Activated CD8-positive, alpha-beta T cell treated with anti-CD3 and anti-CD28 coated beads, Interleukin-2, amount 10 ng/mL, durations not matched to agents 7 days and 5 days (primary cell): ENCODE results near the gene RABEP1. TPM values are rescaled to one million over a fixed set of nuclear protein-coding genes. Genes with fewer than 3 reads are reported as not detected.

Experiments
- ATAC-seq: fragments of 150-1000 bp; cut with Tn5 transposase; one replicate; pipeline ENCODE4 v1.10.0; 2021; ENCODE audit warnings: moderate library complexity
- CTCF ChIA-PET: fragments of 350-600 bp; sonication (Branson Sonifier 250); formaldehyde crosslinking; loops from one replicate; lab custom pipeline; 2021; ENCODE audit warnings: antibody characterized with exemption; lab: Charles Lee
- POLR2A ChIA-PET: fragments of 350-600 bp; sonication (Branson Sonifier 250); formaldehyde crosslinking; loops from one replicate; lab custom pipeline; 2021; ENCODE audit warnings: antibody characterized with exemption; lab: Charles Lee
- DNase-seq: peaks from one replicate; pipeline ENCODE4 v3.0.0-alpha.2; 2020
- H3K27ac Mint-ChIP-seq: one replicate; pipeline ENCODE4 v1.8.0; 2021; ENCODE audit warnings: mild to moderate bottlenecking, mixed read lengths
- H3K27me3 Mint-ChIP-seq: one replicate; pipeline ENCODE4 v1.8.0; 2021; ENCODE audit warnings: low read depth, mixed read lengths
- H3K36me3 Mint-ChIP-seq: one replicate; pipeline ENCODE4 v1.8.0; 2021; ENCODE audit warnings: low read depth, mixed read lengths
- H3K4me1 Mint-ChIP-seq: one replicate; pipeline ENCODE4 v1.8.0; 2021; ENCODE audit warnings: low read depth, mixed read lengths
- H3K4me3 Mint-ChIP-seq: one replicate; pipeline ENCODE4 v1.8.0; 2021; ENCODE audit warnings: mild to moderate bottlenecking, mixed read lengths
- H3K9me3 Mint-ChIP-seq: one replicate; pipeline ENCODE4 v1.8.0; 2022; ENCODE audit warnings: mixed read lengths; ENCODE audit not compliant: insufficient read depth
- total RNA-seq, 2 experiments: library from RNA; stranded (reverse); gene quantifications; one replicate each; pipeline ENCODE4 v1.2.3, GENCODE V29; 2021

The RABEP1 gene
- total RNA-seq, 2 experiments from 2014 or later, result 37.5 to 37.8 TPM

DNA sequence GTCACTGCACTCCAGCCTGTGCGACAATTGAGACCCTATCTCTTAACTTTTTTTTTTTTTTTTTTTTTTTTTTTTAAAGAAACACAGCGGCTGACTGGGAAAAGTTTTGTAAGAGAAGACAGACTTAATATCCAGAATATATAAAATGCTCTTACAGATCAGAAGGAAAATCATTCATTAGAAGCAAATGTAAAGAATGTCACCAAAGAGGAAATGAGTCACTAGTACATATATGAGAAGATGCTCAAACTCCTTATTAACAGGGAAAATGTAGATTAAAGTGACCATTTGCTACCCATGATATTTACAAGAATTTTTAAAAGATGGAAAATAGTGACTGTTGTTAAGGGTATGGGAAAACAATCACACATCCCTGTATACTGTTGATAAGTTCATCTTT, 48.9 kb downstream of the RABEP1 start:
- H3K4me1 Mint-ChIP-seq, result peaks cover 18% of the 10 kb centered on the region
- no peak overlapping the region for H3K4me3 Mint-ChIP-seq
- no peaks in the 10 kb centered on the region for H3K27me3 Mint-ChIP-seq
- POLR2A ChIA-PET, result no interaction called here
- CTCF ChIA-PET, result interaction anchor here (0.8 kb wide), 1 partner anchor 108 kb away, joined by 3 read pairs; the partner anchor contains the start of gene C1QBP
- H3K9me3 Mint-ChIP-seq, result no peaks in the 10 kb centered on the region
- H3K27ac Mint-ChIP-seq, result no peak overlapping the region
- H3K36me3 Mint-ChIP-seq, result peaks cover 20% of the 10 kb centered on the region
- no peak for DNase-seq
- ATAC-seq, result no peak

DNA sequence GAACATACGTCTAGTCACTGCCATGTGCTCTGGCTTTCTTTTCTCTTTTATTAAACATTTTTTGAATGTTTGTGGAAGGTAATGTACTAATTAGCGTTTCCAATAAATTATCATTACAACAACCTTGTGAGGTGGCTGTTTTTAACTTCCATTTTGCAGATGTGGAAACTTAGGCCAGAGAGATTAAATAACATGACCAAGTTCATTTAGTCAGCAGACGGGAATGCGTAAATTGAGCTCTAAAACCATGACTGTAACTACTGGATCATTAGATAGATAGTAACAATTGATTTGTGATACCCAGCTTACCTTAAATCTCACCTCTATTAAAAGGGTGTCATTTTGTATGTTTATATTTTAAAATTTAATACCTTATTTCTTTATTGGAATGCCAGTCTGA, 49.4 kb downstream of the RABEP1 start:
- no peaks in the 10 kb centered on the region for H3K27me3 Mint-ChIP-seq
- CTCF ChIA-PET, result no interaction called here
- peaks cover 18% of the 10 kb centered on the region for H3K4me1 Mint-ChIP-seq
- H3K36me3 Mint-ChIP-seq, result peaks cover 20% of the 10 kb centered on the region
- no peaks in the 10 kb centered on the region for H3K9me3 Mint-ChIP-seq
- DNase-seq (no peak), ATAC-seq (no peak)
- no peak overlapping the region for H3K27ac Mint-ChIP-seq
- POLR2A ChIA-PET, result no interaction called here
- no peak overlapping the region for H3K4me3 Mint-ChIP-seq

DNA sequence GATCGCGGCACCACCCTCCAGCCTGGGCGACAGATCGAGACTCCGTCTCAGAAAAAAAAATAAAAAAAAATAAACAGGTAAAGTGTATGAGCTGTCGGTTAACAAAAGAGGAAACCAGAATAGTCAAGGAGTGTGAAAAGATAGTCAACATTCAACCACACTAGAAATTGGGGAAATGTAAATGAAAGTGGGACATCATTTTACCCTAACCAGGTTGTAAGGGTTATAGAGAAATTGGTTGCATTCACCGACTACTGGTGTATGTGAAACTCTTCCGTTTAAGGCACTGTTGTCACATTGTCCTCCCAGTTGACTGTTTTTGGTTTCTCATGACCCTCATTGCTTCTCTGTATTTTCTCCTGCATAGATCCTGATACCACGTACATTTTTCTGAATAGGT, 62.8 kb downstream of the RABEP1 start:
- ATAC-seq, result no peak
- Mint-ChIP-seq H3K36me3 (peaks cover 15% of the 10 kb centered on the region), H3K9me3 (no peaks in the 10 kb centered on the region), H3K4me3 (no peak overlapping the region), H3K27me3 (no peaks in the 10 kb centered on the region), H3K27ac (no peak overlapping the region), H3K4me1 (no peaks in the 10 kb centered on the region)
- ChIA-PET POLR2A (no interaction called here), CTCF (no interaction called here)
- no peak for DNase-seq

GRCh38 chr17:5352681-5353289, 70.7 kb downstream of the RABEP1 start:
- Mint-ChIP-seq H3K9me3 (no peaks in the 10 kb centered on the region), H3K4me1 (no peaks in the 10 kb centered on the region), H3K36me3 (peaks cover 36% of the 10 kb centered on the region), H3K4me3 (no peak overlapping the region), H3K27me3 (no peaks in the 10 kb centered on the region), H3K27ac (no peak overlapping the region)
- DNase-seq (no peak), ATAC-seq (no peak)
- ChIA-PET POLR2A (no interaction called here), CTCF (no interaction called here)

- Mint-ChIP-seq H3K4me3 (no peak overlapping the region), H3K9me3 (no peaks in the 10 kb centered on the region), H3K27ac (no peak overlapping the region), H3K27me3 (no peaks in the 10 kb centered on the region), H3K36me3 (peaks cover 31% of the 10 kb centered on the region), H3K4me1 (no peaks in the 10 kb centered on the region)
- ATAC-seq (no peak), DNase-seq (no peak)
- POLR2A ChIA-PET, result no interaction called here
- CTCF ChIA-PET, result no interaction called here
These were observed 72.2 kb downstream of the RABEP1 start for GRCh38 chr17:5354310-5354709.

GRCh38 chr17:5354886-5355415, 72.9 kb downstream of the RABEP1 start:
- Mint-ChIP-seq H3K36me3 (peaks cover 29% of the 10 kb centered on the region), H3K27me3 (no peaks in the 10 kb centered on the region), H3K27ac (no peak overlapping the region), H3K9me3 (no peaks in the 10 kb centered on the region), H3K4me1 (no peaks in the 10 kb centered on the region), H3K4me3 (no peak overlapping the region)
- ChIA-PET POLR2A (interaction anchor here (0.5 kb wide), 1 partner anchor 17 kb away, joined by 3 read pairs; no protein-coding TSS in a partner anchor), CTCF (no interaction called here)
- ATAC-seq, result no peak
- no peak for DNase-seq

- POLR2A ChIA-PET, result no interaction called here
- Mint-ChIP-seq H3K27ac (peak overlapping the region; percentile 17), H3K4me3 (no peak overlapping the region), H3K9me3 (no peaks in the 10 kb centered on the region), H3K4me1 (no peaks in the 10 kb centered on the region), H3K36me3 (peaks cover 31% of the 10 kb centered on the region), H3K27me3 (no peaks in the 10 kb centered on the region)
- ATAC-seq, result no peak
- CTCF ChIA-PET, result no interaction called here
- DNase-seq, result no peak
These were observed 73.5 kb downstream of the RABEP1 start for GRCh38 chr17:5355421-5356129.

DNA sequence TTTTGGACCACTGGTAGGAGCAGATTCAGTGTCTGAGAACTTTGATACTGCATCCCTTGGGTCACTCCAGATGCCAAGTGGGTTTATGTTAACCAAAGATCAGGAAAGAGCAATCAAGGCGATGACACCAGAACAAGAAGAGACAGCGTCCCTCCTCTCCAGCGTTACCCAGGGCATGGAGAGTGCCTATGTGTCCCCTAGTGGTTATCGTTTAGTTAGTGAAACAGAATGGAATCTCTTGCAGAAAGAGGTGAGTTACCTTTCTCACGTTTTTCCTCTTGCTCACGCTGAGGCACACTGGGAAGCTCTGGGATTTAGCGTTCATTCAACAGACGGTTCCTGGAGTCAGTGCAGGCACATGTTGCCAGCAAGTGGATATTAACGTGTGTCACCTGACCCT, 79.3 kb downstream of the RABEP1 start:
- ChIA-PET CTCF (no interaction called here), POLR2A (no interaction called here)
- ATAC-seq (no peak), DNase-seq (no peak)
- H3K36me3 Mint-ChIP-seq, result peaks cover 25% of the 10 kb centered on the region
- H3K9me3 Mint-ChIP-seq, result no peaks in the 10 kb centered on the region
- no peaks in the 10 kb centered on the region for H3K4me1 Mint-ChIP-seq
- H3K27ac Mint-ChIP-seq, result no peak overlapping the region
- H3K27me3 Mint-ChIP-seq, result no peaks in the 10 kb centered on the region
- no peak overlapping the region for H3K4me3 Mint-ChIP-seq

GRCh38 chr17:5362162-5362811, 80.2 kb downstream of the RABEP1 start:
- H3K36me3 Mint-ChIP-seq, result peaks cover 25% of the 10 kb centered on the region
- no peak overlapping the region for H3K27ac Mint-ChIP-seq
- H3K9me3 Mint-ChIP-seq, result no peaks in the 10 kb centered on the region
- H3K4me3 Mint-ChIP-seq, result no peak overlapping the region
- no peaks in the 10 kb centered on the region for H3K4me1 Mint-ChIP-seq
- POLR2A ChIA-PET, result no interaction called here
- DNase-seq (no peak), ATAC-seq (no peak)
- CTCF ChIA-PET, result interaction anchor here (0.6 to 1.5 kb wide), 2 partner anchors 11 to 204 kb away, joined by 4 to 5 read pairs; no protein-coding TSS in a partner anchor
- H3K27me3 Mint-ChIP-seq, result no peaks in the 10 kb centered on the region

- H3K4me3 Mint-ChIP-seq, result no peak overlapping the region
- H3K36me3 Mint-ChIP-seq, result peaks cover 30% of the 10 kb centered on the region
- POLR2A ChIA-PET, result interaction anchor here (0.5 kb wide), 1 partner anchor 55 kb away, joined by 3 read pairs; the partner anchor contains the start of genes NUP88 and RPAIN
- H3K4me1 Mint-ChIP-seq, result no peaks in the 10 kb centered on the region
- CTCF ChIA-PET, result no interaction called here
- ATAC-seq (no peak), DNase-seq (no peak)
- H3K27ac Mint-ChIP-seq, result no peak overlapping the region
- no peaks in the 10 kb centered on the region for H3K9me3 Mint-ChIP-seq
- H3K27me3 Mint-ChIP-seq, result no peaks in the 10 kb centered on the region
These were observed 82.1 kb downstream of the RABEP1 start for GRCh38 chr17:5364156-5364555.

DNA sequence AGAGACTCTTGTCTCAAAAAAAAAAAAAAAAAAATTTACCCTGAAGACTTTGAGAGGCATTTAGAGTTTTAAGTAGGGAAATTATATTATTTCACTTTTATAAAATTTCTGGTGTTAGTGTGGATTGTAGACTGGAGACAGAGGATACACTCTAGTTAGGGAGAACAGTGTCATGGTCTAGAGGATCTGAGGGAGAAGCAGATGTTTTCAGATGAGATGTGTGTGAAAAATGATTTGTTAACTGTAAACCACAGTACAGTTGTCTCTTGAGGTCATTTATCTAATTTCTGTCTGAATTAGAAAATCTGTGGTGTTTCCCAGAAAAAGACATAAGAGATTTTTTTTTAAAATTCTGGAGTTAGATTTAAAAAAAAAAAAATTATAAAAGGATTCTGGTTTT, 82.6 kb downstream of the RABEP1 start:
- Mint-ChIP-seq H3K27me3 (no peaks in the 10 kb centered on the region), H3K4me1 (no peaks in the 10 kb centered on the region), H3K4me3 (no peak overlapping the region), H3K27ac (no peak overlapping the region), H3K36me3 (peaks cover 34% of the 10 kb centered on the region), H3K9me3 (no peaks in the 10 kb centered on the region)
- ChIA-PET POLR2A (no interaction called here), CTCF (no interaction called here)
- no peak for DNase-seq
- ATAC-seq, result no peak

- ChIA-PET POLR2A (interaction anchor here (0.6 kb wide), 1 partner anchor 75 kb away, joined by 3 read pairs; no protein-coding TSS in a partner anchor), CTCF (no interaction called here)
- ATAC-seq (no peak), DNase-seq (no peak)
- Mint-ChIP-seq H3K27me3 (no peaks in the 10 kb centered on the region), H3K4me3 (no peak overlapping the region), H3K27ac (no peak overlapping the region), H3K36me3 (peaks cover 37% of the 10 kb centered on the region), H3K9me3 (no peaks in the 10 kb centered on the region), H3K4me1 (no peaks in the 10 kb centered on the region)
These were observed 83.7 kb downstream of the RABEP1 start for GRCh38 chr17:5365831-5366230.
